ENCODE results near the gene G6PC1. TPM values are rescaled to one million over a fixed set of nuclear protein-coding genes. Genes with fewer than 3 reads are reported as not detected.

The G6PC1 gene
- total and polyA plus RNA-seq, 2 of the 13 experiments (the other 11 are each of a cell fraction or from before 2014, with no cell fraction given), result 1.7 to 37.9 TPM

DNA sequence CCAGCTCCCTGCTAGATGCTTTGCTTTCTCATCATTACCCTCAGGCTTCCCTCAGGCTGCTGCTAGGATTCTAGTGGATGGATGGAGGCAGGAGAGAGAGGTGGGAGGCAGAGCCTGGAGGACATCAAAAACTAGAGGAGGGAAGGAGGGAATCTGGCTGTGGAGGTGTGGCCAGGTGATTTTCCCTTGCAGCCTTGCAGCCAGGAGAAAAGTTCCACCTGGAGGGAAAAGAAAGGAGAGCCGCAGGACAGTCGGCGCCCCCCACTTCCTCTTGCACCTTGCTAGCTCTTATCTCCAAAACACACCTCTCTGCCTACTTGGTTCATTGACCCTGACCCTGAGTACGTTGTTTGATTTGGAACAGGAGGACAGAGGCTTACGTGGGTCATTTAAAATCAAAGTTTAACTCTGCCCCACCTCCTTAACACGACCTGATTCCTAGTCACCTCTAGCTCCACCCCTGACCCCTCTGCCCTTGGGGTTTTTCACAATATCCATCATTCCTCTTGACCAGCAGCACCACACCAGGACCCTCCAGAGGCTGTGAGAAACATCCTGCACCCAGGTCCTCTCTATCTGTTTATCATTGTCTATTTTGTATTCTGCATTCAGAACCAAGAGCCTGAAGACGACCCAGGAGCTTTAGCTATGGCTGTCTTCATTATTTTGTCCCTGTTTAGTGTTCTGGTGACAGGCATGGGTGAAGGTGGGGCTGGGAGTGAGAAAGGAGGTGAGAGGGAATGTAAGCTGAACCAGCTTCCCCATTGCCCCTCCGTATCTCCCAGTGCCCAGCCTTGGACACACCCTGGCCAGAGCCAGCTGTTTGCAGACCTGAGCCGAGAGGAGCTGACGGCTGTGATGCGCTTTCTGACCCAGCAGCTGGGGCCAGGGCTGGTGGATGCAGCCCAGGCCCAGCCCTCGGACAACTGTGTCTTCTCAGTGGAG, 33.7 kb upstream of the G6PC1 start (continued):
- TF ChIP-seq, protein P1, sequence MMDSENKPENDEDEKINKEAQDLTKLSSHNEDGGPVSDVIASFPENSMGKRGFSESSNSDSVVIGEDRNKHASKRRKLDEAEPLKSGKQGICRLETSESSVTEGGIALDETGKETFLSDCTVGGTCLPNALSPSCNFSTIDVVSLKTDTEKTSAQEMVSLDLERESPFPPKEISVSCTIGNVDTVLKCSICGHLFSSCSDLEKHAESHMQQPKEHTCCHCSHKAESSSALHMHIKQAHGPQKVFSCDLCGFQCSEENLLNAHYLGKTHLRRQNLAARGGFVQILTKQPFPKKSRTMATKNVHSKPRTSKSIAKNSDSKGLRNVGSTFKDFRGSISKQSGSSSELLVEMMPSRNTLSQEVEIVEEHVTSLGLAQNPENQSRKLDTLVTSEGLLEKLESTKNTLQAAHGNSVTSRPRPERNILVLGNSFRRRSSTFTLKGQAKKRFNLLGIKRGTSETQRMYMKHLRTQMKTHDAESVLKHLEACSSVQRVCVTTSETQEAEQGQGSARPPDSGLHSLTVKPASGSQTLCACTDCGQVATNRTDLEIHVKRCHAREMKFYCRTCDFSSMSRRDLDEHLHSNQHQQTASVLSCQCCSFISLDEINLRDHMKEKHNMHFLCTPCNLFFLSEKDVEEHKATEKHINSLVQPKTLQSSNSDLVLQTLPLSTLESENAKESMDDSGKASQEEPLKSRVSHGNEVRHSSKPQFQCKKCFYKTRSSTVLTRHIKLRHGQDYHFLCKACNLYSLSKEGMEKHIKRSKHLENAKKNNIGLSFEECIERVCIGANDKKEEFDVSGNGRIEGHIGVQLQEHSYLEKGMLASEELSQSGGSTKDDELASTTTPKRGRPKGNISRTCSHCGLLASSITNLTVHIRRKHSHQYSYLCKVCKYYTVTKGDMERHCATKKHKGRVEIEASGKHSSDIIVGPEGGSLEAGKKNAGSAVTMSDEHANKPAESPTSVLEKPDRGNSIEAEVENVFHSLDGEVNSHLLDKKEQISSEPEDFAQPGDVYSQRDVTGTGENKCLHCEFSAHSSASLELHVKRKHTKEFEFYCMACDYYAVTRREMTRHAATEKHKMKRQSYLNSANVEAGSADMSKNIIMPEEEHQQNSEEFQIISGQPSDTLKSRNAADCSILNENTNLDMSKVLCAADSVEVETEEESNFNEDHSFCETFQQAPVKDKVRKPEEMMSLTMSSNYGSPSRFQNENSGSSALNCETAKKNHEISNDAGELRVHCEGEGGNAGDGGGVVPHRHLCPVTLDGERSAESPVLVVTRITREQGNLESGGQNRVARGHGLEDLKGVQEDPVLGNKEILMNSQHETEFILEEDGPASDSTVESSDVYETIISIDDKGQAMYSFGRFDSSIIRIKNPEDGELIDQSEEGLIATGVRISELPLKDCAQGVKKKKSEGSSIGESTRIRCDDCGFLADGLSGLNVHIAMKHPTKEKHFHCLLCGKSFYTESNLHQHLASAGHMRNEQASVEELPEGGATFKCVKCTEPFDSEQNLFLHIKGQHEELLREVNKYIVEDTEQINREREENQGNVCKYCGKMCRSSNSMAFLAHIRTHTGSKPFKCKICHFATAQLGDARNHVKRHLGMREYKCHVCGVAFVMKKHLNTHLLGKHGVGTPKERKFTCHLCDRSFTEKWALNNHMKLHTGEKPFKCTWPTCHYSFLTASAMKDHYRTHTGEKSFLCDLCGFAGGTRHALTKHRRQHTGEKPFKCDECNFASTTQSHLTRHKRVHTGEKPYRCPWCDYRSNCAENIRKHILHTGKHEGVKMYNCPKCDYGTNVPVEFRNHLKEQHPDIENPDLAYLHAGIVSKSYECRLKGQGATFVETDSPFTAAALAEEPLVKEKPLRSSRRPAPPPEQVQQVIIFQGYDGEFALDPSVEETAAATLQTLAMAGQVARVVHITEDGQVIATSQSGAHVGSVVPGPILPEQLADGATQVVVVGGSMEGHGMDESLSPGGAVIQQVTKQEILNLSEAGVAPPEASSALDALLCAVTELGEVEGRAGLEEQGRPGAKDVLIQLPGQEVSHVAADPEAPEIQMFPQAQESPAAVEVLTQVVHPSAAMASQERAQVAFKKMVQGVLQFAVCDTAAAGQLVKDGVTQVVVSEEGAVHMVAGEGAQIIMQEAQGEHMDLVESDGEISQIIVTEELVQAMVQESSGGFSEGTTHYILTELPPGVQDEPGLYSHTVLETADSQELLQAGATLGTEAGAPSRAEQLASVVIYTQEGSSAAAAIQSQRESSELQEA (CRISPR knock-in tag; IDR thresholded peaks at IDR 0.05; ENCODE audit: not compliant biosample characterization), result no peak
- TF ChIP-seq WIZ (CRISPR knock-in tag; IDR thresholded peaks at IDR 0.05) (no peak), ZFP36 (IDR thresholded peaks at IDR 0.05; ENCODE audit: borderline replicate concordance, low read depth, low read length, partially characterized antibody) (no peak), SMC3 (IDR thresholded peaks at IDR 0.05; ENCODE audit: low read length) (0 out of 2 replicates have a peak, but pooled peaks have one; percentile 9), ZNF333 (CRISPR knock-in tag; IDR thresholded peaks at IDR 0.05; ENCODE audit: borderline replicate concordance) (0 out of 2 replicates have a peak, but pooled peaks have one; percentile 27), ZNF605 (CRISPR knock-in tag; IDR thresholded peaks at IDR 0.05) (no peak; the same call in 1 of the 2 replicates), RAD51 (IDR thresholded peaks at IDR 0.05; ENCODE audit: borderline replicate concordance) (no peak), IRX3 (CRISPR knock-in tag; IDR thresholded peaks at IDR 0.05; ENCODE audit: borderline replicate concordance, low read depth) (no peak; the same call in 1 of the 2 replicates), PPARG (CRISPR knock-in tag; conservative IDR thresholded peaks at IDR 0.05) (peak; percentile 94), ZMYM2 (CRISPR knock-in tag; IDR thresholded peaks at IDR 0.05) (no peak)
- TF ChIP-seq, protein P2, sequence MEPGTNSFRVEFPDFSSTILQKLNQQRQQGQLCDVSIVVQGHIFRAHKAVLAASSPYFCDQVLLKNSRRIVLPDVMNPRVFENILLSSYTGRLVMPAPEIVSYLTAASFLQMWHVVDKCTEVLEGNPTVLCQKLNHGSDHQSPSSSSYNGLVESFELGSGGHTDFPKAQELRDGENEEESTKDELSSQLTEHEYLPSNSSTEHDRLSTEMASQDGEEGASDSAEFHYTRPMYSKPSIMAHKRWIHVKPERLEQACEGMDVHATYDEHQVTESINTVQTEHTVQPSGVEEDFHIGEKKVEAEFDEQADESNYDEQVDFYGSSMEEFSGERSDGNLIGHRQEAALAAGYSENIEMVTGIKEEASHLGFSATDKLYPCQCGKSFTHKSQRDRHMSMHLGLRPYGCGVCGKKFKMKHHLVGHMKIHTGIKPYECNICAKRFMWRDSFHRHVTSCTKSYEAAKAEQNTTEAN (CRISPR knock-in tag; conservative IDR thresholded peaks at IDR 0.05), result no peak
- TF ChIP-seq, protein P3, sequence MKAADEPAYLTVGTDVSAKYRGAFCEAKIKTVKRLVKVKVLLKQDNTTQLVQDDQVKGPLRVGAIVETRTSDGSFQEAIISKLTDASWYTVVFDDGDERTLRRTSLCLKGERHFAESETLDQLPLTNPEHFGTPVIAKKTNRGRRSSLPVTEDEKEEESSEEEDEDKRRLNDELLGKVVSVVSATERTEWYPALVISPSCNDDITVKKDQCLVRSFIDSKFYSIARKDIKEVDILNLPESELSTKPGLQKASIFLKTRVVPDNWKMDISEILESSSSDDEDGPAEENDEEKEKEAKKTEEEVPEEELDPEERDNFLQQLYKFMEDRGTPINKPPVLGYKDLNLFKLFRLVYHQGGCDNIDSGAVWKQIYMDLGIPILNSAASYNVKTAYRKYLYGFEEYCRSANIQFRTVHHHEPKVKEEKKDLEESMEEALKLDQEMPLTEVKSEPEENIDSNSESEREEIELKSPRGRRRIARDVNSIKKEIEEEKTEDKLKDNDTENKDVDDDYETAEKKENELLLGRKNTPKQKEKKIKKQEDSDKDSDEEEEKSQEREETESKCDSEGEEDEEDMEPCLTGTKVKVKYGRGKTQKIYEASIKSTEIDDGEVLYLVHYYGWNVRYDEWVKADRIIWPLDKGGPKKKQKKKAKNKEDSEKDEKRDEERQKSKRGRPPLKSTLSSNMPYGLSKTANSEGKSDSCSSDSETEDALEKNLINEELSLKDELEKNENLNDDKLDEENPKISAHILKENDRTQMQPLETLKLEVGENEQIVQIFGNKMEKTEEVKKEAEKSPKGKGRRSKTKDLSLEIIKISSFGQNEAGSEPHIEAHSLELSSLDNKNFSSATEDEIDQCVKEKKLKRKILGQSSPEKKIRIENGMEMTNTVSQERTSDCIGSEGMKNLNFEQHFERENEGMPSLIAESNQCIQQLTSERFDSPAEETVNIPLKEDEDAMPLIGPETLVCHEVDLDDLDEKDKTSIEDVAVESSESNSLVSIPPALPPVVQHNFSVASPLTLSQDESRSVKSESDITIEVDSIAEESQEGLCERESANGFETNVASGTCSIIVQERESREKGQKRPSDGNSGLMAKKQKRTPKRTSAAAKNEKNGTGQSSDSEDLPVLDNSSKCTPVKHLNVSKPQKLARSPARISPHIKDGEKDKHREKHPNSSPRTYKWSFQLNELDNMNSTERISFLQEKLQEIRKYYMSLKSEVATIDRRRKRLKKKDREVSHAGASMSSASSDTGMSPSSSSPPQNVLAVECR (CRISPR knock-in tag; IDR thresholded peaks at IDR 0.05; ENCODE audit: borderline replicate concordance), result no peak; the same call in 1 of the 2 replicates

Measured in HepG2 (cell line).